Skeletal muscle tissue (tissue), 4 donors: Measurements from ENCODE around the gene CENPP. TPM values are rescaled to one million over a fixed set of nuclear protein-coding genes. Genes with fewer than 3 reads are reported as not detected.

Experiments
- H3K27ac ChIP-seq: one replicate; pipeline ENCODE4 v1.7.0; 2013; ENCODE audit warnings: mild to moderate bottlenecking, low read depth, low read length, inconsistent platforms
- H3K27me3 ChIP-seq, 3 donors: one replicate each; pipeline ENCODE4 v1.7.0; 2013; ENCODE audit warnings: low read length in 3 of 3; ENCODE audit not compliant: control insufficient read depth in 3 of 3, insufficient read depth in 3 of 3
- H3K36me3 ChIP-seq, 3 donors: one replicate each; pipeline ENCODE4 v1.7.0; 2013; ENCODE audit warnings: low read length in 3 of 3; ENCODE audit not compliant: control insufficient read depth in 3 of 3, insufficient read depth in 3 of 3
- H3K4me1 ChIP-seq, 3 donors: one replicate each; pipeline ENCODE4 v1.7.0; 2013; ENCODE audit warnings: low read length in 3 of 3, mild to moderate bottlenecking in 3 of 3; ENCODE audit not compliant: control insufficient read depth in 3 of 3, insufficient read depth in 3 of 3
- H3K4me3 ChIP-seq, 3 donors: one replicate each; pipeline ENCODE4 v1.7.0; 2013; ENCODE audit warnings: low read length in 3 of 3
- H3K9ac ChIP-seq, 3 donors: one replicate each; pipeline ENCODE4 v1.7.0; 2013; ENCODE audit warnings: low read length in 3 of 3, mild to moderate bottlenecking in 3 of 3, moderate library complexity in 2 of 3, low read depth in 1 of 3
- H3K9me3 ChIP-seq, 3 donors: one replicate each; pipeline ENCODE4 v1.7.0; 2013; ENCODE audit warnings: low read length in 3 of 3; ENCODE audit not compliant: control insufficient read depth in 3 of 3
- total RNA-seq: library from RNA; depleted of rRNA; stranded (reverse); fragments of >200 nt; gene quantifications from one replicate; pipeline ENCODE4 v1.2.3, GENCODE V29; 2014
- donor health status: Osteomylitis.

Gene CENPP
- total RNA-seq, 1 donor from 2014 or later = 15.7 TPM

- Histone ChIP-seq H3K27ac (peak within 1 kb of the TSS; percentile 61), H3K9ac (peak within 1 kb of the TSS; percentile 85 to 87 (median 86)), H3K4me3 (peak within 1 kb of the TSS; percentile 87 to 97 (median 95)), H3K4me1 (peaks cover 17 to 21% (median 20%) of the 10 kb centered on the region in 3 donors), H3K9me3 (no peaks in the 10 kb centered on the region), H3K27me3 (no peaks in the 10 kb centered on the region), H3K36me3 (peaks cover 0 to 21% (median 6%) of the 10 kb centered on the region in 3 donors)
Measured at GRCh38 chr9:92293452-92294296, 32.1 kb upstream of the CENPP start, which contains the start of gene IARS1. Gene IARS1 (minus strand): TSS chr9:92293697. CDS start chr9:92289419, 4,278 bp downstream.

DNA sequence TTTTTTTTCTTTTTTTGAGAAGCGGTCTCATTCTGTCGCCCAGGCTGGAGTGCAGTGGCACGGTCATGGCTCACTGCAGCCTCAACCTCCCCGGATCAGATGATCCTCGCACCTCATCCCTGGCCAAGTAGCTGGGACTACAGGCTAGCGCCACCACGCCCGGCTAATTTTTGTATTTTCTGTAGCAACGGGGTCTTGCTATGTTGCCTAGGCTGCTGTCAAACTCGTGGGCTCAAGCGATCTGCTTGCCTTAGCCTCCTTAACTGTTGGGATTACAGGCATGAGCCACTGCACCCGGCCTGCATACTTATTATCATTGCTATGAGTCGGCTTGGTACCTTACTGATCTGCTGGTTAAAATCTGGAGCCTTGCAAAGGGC is 31.5 kb upstream of the CENPP start:
- H3K27ac ChIP-seq = peak overlapping the region; percentile 61
- H3K9me3 ChIP-seq = no peaks in the 10 kb centered on the region
- H3K4me1 ChIP-seq = peaks cover 17 to 21% (median 20%) of the 10 kb centered on the region in 3 donors
- peak overlapping the region; percentile 87 to 97 (median 95) for H3K4me3 ChIP-seq
- peaks cover 4 to 23% (median 12%) of the 10 kb centered on the region in 3 donors for H3K36me3 ChIP-seq
- H3K9ac ChIP-seq = peak overlapping the region; percentile 76 to 87 (median 85)
- no peaks in the 10 kb centered on the region for H3K27me3 ChIP-seq

- Histone ChIP-seq H3K27ac (no peak overlapping the region), H3K27me3 (no peaks in the 10 kb centered on the region), H3K9ac (peak overlapping the region in 1 of 3 donors; percentile 87), H3K9me3 (no peaks in the 10 kb centered on the region), H3K4me1 (peaks cover 17 to 21% (median 20%) of the 10 kb centered on the region in 3 donors), H3K36me3 (peaks cover 5 to 27% (median 14%) of the 10 kb centered on the region in 3 donors), H3K4me3 (no peak overlapping the region)
Measured at GRCh38 chr9:92295240-92295790, 30.4 kb upstream of the CENPP start.

DNA sequence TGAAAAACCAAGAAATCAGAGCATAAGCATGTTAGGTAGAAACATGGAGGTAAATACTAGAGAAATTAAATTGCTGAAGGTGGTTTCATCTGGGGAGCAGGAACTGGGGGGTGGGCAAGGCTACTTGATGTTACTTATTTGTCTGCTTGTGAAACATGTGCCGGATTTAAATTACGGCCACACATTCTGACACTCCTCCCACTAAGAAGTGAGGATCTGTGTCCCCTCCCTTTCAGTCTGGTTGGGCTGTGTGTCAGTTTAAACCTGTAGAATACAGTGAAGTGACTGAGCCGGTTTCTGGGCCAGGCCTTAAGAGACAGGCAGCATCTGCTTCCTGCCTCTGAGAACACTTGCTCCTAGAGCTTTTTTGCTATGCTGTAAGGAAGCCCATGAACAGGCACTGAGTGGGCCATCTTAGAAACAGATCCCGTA is 29.9 kb upstream of the CENPP start:
- Histone ChIP-seq H3K27me3 (no peaks in the 10 kb centered on the region), H3K9ac (no peak overlapping the region), H3K27ac (no peak overlapping the region), H3K36me3 (peaks cover 7 to 32% (median 14%) of the 10 kb centered on the region in 3 donors), H3K9me3 (no peaks in the 10 kb centered on the region), H3K4me1 (peaks cover 17 to 21% (median 20%) of the 10 kb centered on the region in 3 donors), H3K4me3 (no peak overlapping the region)

DNA sequence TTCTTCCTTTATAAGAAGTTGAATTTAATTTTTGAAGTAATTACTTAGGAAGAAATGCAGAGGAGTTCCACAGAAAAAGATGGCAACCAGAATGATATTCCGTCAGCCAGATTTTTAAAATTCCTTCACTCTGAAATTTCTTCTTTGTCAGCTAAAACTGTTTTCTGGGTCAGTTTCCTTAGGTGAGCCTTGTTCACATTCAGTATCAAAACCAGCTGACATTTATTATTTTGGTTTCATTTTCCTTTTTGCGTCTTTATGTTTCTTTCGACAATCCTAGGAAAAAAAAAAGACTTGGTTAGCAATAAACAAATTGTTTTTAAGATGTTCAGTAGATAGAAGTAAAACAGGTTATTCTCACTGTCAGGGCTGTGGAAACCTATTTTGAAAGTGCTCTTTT is 28.1 kb upstream of the CENPP start:
- H3K36me3 ChIP-seq = peaks cover 15 to 46% (median 24%) of the 10 kb centered on the region in 3 donors
- no peak overlapping the region for H3K4me3 ChIP-seq
- no peak overlapping the region for H3K27ac ChIP-seq
- no peak overlapping the region for H3K9ac ChIP-seq
- H3K9me3 ChIP-seq = no peaks in the 10 kb centered on the region
- H3K4me1 ChIP-seq = peaks cover 11 to 14% (median 11%) of the 10 kb centered on the region in 3 donors
- H3K27me3 ChIP-seq = no peaks in the 10 kb centered on the region

DNA sequence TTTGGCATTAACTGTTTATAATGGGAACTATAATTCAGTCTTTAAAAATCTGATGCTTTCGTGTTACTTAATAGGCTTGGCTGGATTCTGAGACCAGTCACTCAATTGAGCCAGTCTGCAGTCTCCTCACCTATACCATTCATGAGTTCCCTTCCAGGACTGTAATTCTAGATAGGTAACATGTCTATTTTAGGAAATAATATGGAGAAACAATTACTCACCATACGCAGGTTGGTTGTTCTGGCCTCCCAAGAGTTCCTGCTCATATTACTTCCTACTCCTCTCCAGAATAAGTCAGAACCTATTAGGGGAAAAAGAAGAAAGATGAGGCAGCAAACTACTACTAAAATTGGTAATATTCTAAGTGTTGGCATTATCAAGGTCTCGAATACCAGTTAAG is 27.7 kb upstream of the CENPP start:
- H3K9ac ChIP-seq = no peak overlapping the region
- no peaks in the 10 kb centered on the region for H3K27me3 ChIP-seq
- H3K9me3 ChIP-seq = no peaks in the 10 kb centered on the region
- H3K36me3 ChIP-seq = peaks cover 19 to 50% (median 28%) of the 10 kb centered on the region in 3 donors
- H3K4me1 ChIP-seq = peaks cover 7 to 11% (median 7%) of the 10 kb centered on the region in 3 donors
- no peak overlapping the region for H3K27ac ChIP-seq
- no peak overlapping the region for H3K4me3 ChIP-seq

GRCh38 chr9:92299116-92299515 is 26.6 kb upstream of the CENPP start:
- Histone ChIP-seq H3K27me3 (no peaks in the 10 kb centered on the region), H3K27ac (no peak overlapping the region), H3K4me3 (no peak overlapping the region), H3K4me1 (peaks cover 6% of the 10 kb centered on the region in 3 donors), H3K36me3 (peaks cover 24 to 59% (median 34%) of the 10 kb centered on the region in 3 donors), H3K9me3 (no peaks in the 10 kb centered on the region), H3K9ac (no peak overlapping the region)

- Histone ChIP-seq H3K36me3 (peaks cover 37 to 72% (median 52%) of the 10 kb centered on the region in 3 donors), H3K27me3 (no peaks in the 10 kb centered on the region), H3K4me3 (no peak overlapping the region), H3K9me3 (no peaks in the 10 kb centered on the region), H3K9ac (no peak overlapping the region), H3K27ac (no peak overlapping the region), H3K4me1 (no peaks in the 10 kb centered on the region)
Measured at GRCh38 chr9:92300936-92301335, 24.8 kb upstream of the CENPP start.

DNA sequence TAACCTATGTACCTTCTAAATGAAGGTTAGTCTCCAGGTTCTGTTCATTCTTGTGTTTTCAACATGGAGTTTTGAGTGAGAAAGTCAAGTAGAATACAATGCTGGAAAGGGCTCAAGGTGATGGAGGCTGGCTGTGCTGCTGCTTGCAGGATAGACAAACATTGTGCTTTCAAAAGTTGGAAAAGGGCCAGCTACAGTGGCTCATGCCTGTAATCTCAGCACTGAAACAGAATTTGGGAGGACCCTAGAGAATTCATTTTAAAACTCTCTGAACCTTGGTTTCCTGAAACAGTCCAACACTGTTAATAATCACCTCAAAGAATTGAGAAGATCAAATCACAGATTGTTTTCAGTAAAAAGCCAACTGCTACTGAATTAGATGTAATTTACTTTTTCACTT is 16.9 kb upstream of the CENPP start:
- Histone ChIP-seq H3K36me3 (peaks cover 30 to 68% (median 66%) of the 10 kb centered on the region in 3 donors), H3K4me3 (no peak overlapping the region), H3K27ac (no peak overlapping the region)

GRCh38 chr9:92310562-92310961 is 15.2 kb upstream of the CENPP start:
- H3K4me1 ChIP-seq = peaks cover 7 to 26% (median 11%) of the 10 kb centered on the region in 3 donors
- no peaks in the 10 kb centered on the region for H3K9me3 ChIP-seq
- H3K9ac ChIP-seq = no peak overlapping the region
- H3K27ac ChIP-seq = no peak overlapping the region
- no peaks in the 10 kb centered on the region for H3K27me3 ChIP-seq
- H3K4me3 ChIP-seq = no peak overlapping the region
- peaks cover 21 to 59% (median 57%) of the 10 kb centered on the region in 3 donors for H3K36me3 ChIP-seq

More for the DNA sequence above, 16.9 kb upstream of the CENPP start:
- H3K9ac ChIP-seq = no peak overlapping the region
- peaks cover 7 to 22% (median 11%) of the 10 kb centered on the region in 3 donors for H3K4me1 ChIP-seq
- H3K27me3 ChIP-seq = no peaks in the 10 kb centered on the region
- H3K9me3 ChIP-seq = no peaks in the 10 kb centered on the region
